Lower leg skin (tissue), 4 donors: ENCODE results near the gene PDZRN3. TPM values are rescaled to one million over a fixed set of nuclear protein-coding genes. Genes with fewer than 3 reads are reported as not detected.

Source experiments
- DNase-seq, 2 donors: peaks; one replicate each; pipeline ENCODE4 v3.0.0-alpha.2; 2019; ENCODE audit warnings: low spot score in 2 of 2
- H3K4me3 ChIP-seq: fragments of 200-600 bp; sonication (generic); 2 replicates; pipeline ENCODE4 v1.5.1; 2017; ENCODE audit warnings: mild to moderate bottlenecking, low read depth; ENCODE audit not compliant: poor library complexity, severe bottlenecking
- POLR2A ChIP-seq, 2 donors: fragments of 450-650 bp; IDR thresholded peaks; one replicate each; pipeline ENCODE4 v1.6.1; 2016 to 2017; ENCODE audit warnings: antibody characterized with exemption in 2 of 2, mild to moderate bottlenecking in 1 of 2, moderate library complexity in 1 of 2
- WGBS, 2 donors: methylation state at CpG; one replicate each; pipeline ENCODE4 v1.1.5; 2018; 5-methylcytosine and 5-hydroxymethylcytosine counted together
- intact Hi-C: fragments of 100-400 bp; cut with DNase I; formaldehyde crosslinking; loops from one replicate; pipeline ENCODE4 v1.15.0; 2023; ENCODE audit warnings: low total_unique reads
- total RNA-seq, 4 donors: library from RNA; depleted of rRNA; stranded (reverse); fragments of >200 nt; gene quantifications; one replicate each; pipeline ENCODE4 v1.1.0, GENCODE V29; 2016
- TF ChIP-seq, protein P1 (sequence below), 3 donors: fragments of 450-650 bp; IDR thresholded peaks; one replicate each; pipeline ENCODE4 v1.5.1; 2016; ENCODE audit warnings: antibody characterized with exemption in 3 of 3, mild to moderate bottlenecking in 3 of 3, moderate library complexity in 2 of 3

The PDZRN3 gene
- total RNA-seq, 4 donors from 2014 or later, result 9.7 to 29.9 (median 13.4) TPM

DNA sequence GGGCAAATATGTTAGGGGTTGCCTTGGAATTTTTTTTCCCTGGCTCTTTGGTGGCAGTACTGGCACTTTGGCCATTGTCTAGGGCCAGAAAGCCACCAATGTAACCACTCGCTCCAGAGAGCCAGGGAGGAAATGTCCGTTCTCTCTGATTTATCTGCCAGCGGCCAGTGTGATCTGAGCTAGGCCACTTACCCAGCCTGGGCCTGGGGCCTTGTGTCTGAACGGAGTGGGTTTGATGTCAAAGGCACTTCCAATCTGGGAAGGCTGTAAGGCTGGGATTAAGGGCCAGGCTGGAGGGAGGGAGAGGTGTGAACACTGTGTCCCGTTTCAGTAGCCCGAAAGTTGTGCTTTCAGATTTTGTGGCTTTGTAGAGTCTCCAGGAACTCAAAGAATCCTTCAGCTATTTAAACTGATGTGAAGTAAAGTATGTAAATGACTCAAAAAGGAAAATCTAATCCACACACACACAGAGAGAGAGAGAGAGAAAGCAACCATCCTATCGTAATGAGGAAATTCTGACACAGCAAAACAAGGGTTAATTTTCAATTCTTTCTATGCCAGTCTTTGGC lies 271.0 kb downstream of the PDZRN3 start:
- intact Hi-C loops, result no loop called here
- H3K4me3 ChIP-seq, result no peak overlapping the region
- TF ChIP-seq POLR2A (IDR thresholded peaks at IDR 0.05), result no peak
- TF ChIP-seq, protein P1, sequence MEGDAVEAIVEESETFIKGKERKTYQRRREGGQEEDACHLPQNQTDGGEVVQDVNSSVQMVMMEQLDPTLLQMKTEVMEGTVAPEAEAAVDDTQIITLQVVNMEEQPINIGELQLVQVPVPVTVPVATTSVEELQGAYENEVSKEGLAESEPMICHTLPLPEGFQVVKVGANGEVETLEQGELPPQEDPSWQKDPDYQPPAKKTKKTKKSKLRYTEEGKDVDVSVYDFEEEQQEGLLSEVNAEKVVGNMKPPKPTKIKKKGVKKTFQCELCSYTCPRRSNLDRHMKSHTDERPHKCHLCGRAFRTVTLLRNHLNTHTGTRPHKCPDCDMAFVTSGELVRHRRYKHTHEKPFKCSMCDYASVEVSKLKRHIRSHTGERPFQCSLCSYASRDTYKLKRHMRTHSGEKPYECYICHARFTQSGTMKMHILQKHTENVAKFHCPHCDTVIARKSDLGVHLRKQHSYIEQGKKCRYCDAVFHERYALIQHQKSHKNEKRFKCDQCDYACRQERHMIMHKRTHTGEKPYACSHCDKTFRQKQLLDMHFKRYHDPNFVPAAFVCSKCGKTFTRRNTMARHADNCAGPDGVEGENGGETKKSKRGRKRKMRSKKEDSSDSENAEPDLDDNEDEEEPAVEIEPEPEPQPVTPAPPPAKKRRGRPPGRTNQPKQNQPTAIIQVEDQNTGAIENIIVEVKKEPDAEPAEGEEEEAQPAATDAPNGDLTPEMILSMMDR (IDR thresholded peaks at IDR 0.05), result no peak
- WGBS, 2 donors, result 84 to 90% methylated on average over 7 of the region's 7 CpGs
- DNase-seq, result no peak

DNA sequence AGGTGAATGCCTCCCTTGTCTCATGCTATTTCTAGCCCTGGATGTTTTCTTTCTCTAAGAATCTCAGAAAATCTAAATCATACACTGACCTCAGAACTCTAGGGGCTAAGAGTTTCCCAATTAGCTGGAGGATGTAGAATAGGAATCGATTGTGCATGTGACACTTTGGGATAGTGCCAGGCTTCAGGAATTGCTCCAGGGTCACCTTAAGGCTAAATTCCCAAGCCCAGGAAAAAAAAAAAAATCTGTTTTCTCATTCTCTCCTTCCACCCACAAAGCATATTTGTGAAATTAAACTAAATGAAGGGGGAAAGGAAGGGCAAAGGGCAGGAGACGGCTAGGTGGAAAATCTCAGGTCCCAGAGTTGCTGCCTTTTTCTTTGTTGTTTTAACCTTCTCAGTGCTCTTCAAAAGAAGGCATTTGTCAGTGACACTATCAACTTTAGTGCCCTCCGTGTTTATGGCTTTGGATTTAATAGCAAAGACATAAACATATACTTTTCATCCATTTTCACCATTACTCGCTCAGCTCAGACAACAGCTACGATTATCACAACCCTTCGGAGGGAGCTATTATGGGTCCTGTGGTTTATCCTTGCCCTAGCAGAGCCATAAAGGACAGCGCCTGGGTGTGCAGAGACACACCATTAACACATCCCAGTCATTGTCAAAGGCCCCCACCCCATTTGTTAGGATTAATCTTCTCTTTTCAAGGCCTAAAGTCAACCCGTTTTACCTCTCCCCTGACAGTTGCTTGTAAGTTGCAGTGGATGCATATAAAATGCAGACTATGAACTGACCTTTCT lies 271.7 kb downstream of the PDZRN3 start:
- intact Hi-C loops, result no loop called here
- 76 to 81% methylated on average over 8 of the region's 8 CpGs for WGBS, 2 donors
- H3K4me3 ChIP-seq, result no peak overlapping the region
- DNase-seq, result no peak
- no peak for TF ChIP-seq POLR2A (IDR thresholded peaks at IDR 0.05)
- TF ChIP-seq, protein P1 (IDR thresholded peaks at IDR 0.05), result no peak

DNA sequence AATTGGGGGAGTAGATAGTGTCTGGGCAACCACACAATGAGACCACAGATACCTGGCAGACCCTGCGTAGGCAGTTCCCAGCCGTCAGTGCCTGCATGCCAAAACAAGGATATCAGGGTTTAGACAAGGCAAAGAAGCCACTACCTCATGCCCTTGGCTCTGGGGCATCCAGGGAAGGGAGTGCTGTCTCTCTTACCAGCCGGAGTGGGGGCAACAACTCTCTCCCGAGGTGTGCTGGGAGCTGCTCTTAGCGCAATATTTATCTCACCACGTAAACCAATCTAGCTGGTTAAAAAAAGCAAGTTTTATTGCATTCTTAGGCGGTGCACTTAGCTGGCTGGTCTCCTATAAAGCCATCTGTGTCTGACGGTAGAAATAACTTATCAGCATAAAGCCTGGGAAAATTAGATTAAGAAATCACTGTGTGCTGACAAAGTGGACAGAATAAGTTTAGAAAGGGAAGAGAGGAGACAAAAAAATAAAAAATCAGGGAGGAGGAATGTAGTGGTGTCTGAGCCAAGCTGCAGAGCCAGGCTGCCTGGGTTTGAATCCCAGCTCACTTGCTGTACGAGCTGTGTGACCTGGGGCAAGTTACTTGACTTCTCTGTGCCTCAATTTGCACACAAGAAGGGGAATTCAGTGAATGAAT lies 273.2 kb downstream of the PDZRN3 start:
- H3K4me3 ChIP-seq, result no peak overlapping the region
- no peak for DNase-seq
- no peak for TF ChIP-seq POLR2A (IDR thresholded peaks at IDR 0.05)
- TF ChIP-seq, protein P1 (IDR thresholded peaks at IDR 0.05), result no peak
- 38% methylated on average over 9 of the region's 9 CpGs for whole genome bisulfite sequencing, 2 donors
- intact Hi-C loops, result no loop called here

DNA sequence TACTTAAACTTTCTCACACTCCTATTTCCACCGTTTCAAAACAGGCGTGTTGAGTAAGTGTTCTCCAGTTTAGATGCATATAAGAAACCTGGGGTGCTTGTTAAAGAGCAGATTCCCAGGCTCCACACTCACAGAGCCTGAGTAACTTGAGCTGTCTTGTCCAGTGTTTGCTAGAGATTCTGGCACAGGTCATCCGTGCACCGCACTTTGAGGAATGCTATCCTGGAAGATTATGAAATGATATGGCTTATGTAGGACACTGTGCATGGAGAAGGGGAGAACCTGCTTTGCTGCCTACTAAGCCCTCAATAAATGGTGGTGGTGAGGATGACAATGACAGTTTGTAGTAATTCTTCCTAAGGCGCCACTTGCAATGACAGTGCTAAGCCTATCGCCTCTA lies 273.7 kb downstream of the PDZRN3 start:
- intact Hi-C loops, result no loop called here
- no peak for DNase-seq
- WGBS, 2 donors, result 64 to 69% methylated on average over 6 of the region's 6 CpGs
- TF ChIP-seq, protein P1 (IDR thresholded peaks at IDR 0.05), result no peak
- TF ChIP-seq POLR2A (IDR thresholded peaks at IDR 0.05), result no peak
- H3K4me3 ChIP-seq, result no peak overlapping the region

DNA sequence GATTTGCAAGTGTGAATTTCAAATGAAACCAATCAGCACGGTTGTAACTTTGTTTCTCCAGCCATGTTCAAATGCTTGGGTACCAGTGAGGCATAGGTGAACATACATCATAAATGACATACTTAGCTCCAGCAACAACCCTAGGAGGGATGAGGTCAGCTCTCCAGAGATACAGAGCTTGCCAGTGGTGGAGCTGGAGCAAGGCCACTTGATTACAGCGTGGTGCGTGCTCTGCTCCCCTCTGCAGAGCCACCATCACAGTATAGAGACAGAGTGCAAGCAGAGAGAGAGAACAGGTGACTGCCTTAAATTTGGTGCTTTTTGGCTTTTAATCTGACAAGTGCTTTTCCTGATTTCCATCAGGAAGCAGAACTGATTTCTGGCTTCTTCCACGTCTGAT lies 275.1 kb downstream of the PDZRN3 start:
- intact Hi-C loops, result no loop called here
- TF ChIP-seq, protein P1 (IDR thresholded peaks at IDR 0.05), result no peak
- no peak for TF ChIP-seq POLR2A (IDR thresholded peaks at IDR 0.05)
- WGBS, 2 donors, result 77 to 88% methylated on average over 4 of the region's 4 CpGs

More for the DNA sequence above, 275.1 kb downstream of the PDZRN3 start:
- no peak for DNase-seq
- H3K4me3 ChIP-seq, result no peak overlapping the region
